HS-27A (cell line): Measurements from ENCODE around the gene ADGRB2.

ENCODE experiments used
- DNase-seq: peaks from one replicate; pipeline ENCODE4 v3.0.0-alpha.2; 2012; ENCODE audit warnings: low read depth, missing footprints

Gene ADGRB2

GRCh38 chr1:31763671-31764311 lies 349 bp downstream of the ADGRB2 start:
- DNase-seq = no peak

- DNase-seq = no peak
These were observed 1.1 kb downstream of the ADGRB2 start for GRCh38 chr1:31762726-31763670.

DNA sequence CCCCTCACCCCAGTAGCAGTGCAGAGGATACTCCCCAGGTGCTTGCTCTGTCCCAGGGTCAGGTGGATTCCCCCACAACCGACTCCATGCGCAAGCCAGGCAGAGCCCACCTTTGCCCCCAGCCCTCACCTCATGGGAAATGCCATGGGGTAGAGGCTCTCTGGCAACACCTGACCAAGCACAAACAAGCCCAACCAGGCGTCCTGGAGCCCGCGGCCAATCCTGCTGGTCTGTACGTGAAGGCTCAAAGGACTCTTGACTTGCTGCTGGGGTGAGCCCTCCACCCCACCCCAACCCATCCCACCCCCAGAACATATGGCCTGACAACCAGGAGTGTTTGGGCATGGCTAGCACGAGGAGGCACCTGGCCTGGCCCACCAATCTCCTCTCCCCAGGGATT lies 1.8 kb downstream of the ADGRB2 start:
- no peak for DNase-seq

DNA sequence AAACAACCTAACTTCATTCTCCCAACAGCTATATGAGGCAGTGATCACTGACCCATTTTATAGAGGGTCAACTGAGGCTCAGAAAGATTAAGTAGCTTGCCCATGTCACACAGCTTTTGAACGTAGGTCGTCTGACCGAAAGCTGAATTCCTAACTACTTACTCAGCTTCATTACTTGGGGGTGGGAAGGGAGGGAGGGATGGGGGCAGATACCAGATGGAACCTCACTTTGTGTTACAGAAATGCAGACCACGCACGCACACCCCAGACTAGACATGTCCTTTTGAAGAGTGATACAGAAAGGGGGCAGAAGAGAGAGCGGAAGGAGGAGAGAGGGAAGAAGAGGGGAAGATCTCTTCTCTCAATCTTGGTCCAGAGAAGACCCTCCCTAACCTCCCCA lies 2.3 kb downstream of the ADGRB2 start:
- no peak for DNase-seq

DNA sequence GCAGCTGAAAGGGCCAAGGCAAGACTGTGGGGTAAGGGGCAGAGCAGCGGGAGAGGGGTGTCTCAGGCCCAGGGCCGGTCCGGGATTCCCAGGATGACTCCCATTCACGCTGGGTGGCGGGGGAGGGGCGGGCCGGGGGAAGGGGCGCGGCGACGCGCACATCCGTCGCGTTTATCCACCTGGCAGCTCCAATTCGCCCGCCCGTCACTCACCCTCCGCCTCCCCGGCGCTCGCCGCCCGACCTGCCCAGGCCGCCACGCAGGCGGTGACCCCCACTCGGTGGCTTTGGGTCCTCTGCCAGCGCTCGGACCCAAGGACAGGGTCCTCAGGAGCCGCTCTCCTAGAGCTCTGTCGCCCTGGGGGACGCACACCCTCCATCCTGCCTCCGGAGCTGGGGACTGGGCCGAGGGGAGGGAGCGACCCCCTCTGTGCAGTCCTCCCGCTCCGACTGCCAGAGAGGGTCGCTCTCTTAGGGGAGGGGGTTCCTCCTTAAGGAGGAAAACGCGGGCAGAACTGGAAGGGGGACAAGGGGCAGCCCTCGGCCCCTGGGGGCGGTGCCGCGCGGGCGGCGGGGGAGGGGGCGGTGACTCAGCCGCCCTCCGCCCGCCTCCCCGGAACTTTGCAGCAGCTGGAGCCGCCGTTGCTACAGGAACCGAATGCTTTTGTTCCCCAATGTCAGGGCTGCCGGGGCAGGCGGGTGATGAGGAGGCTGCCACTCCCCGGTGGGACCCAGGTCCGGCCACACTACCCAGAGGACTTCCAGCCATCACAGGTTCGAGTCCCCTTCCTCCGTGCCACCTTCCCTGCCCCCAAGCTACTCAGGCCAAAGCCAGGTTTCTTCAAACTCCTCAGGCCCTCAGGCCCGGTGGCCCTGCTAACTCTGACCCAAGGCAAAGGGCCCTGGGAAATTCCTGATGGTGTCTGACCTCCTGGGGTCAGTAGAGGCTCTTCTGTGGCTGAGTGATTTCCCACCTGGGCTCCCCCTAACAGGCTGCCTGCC lies 3.4 kb downstream of the ADGRB2 start:
- DNase-seq = no peak

DNA sequence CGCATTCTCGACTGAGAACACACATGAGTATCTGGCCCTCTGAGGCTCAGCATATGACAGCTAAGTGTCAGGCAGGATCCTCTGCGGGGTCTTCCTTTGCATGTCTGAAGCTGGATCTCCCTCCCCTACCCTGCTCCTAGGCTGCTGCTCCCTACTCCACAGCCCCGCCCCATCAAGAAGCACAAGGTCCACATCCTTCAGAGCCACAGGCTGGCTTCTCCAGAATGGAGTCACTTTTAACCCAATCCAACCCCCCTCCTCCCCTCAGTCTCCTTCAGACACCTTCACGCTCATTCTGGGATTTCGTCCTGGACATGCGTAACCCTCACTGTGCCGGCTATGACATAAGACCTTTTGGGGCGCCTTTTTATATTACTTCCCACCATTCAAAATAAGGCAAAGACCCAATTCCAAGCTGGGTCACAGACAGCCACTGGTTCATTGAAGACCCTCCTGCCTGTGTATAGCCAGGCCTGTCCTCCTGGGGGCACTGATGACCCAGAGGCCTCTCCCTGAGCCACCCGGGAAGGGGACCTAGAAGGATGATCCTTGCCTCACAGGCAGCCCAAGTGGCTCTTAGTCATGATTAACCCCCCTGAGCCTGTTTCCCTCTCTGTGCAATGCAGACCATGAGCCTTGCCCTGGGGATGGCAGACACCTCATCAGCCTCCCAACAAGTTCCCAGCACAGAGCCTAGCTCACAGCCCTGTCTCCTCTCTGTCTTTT lies 4.7 kb downstream of the ADGRB2 start:
- no peak for DNase-seq

DNA sequence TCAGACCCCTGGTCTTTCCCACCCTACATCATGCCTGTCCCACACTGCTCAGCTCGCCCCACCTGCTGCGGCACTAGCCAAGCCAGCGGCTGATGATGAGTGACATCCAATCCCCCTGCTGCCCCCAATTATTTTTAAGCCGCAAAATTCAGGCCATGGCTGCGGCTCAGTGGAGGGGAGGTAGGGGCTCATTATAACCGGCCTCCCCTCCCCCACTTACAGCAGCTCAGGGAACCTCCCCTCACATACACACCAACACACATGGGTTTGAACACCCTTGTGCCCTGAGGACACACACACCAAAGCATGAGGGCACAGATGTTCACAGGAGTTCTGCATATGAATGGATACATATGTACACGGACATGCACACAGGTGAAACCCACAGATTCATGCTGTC lies 5.3 kb downstream of the ADGRB2 start:
- no peak for DNase-seq

DNA sequence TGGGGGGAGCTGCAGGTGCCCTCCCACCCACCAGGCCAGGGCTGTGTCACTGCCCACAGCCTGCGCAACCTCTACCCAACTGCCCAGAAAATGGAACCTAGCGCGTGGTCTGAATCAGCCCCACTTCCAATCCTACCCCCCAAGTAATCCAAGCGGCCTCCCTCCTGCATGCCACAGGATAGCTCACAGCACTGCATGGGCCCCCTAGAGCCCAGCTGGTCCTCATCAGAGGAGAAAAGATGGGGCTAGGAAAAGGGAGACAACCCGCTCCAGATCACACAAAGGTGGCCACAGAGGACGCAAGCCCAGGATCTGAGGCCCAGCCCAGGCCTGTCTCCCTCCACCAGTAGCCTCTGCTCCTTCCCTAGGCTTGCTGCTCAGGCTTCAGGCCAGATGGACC lies 6.2 kb downstream of the ADGRB2 start:
- DNase-seq = no peak

DNA sequence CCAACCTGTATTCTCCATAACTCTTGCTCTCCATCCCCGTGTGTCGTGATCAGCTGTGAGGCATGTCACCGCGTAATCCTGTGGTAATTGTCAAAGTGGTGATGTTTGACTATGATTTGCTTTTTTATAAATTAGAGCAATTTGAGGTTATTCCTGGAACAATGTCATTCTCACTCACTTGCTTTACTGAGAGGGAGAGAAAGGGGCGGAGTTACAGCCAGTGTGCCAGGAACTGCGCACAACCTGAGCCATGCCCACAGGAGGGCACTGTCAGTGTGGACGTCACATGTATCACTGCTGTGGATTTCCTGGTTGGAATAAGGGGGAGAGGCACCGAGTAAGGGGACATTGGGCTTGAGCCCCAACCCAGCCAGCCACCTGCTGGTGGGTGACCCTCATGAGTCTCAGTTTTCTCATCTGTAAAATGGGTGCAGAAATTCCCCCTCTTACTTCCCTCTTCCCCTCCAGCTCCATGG lies 6.9 kb downstream of the ADGRB2 start:
- no peak for DNase-seq

GRCh38 chr1:31756578-31756977 lies 7.6 kb downstream of the ADGRB2 start:
- DNase-seq = no peak

- DNase-seq = no peak
These were observed 8.2 kb downstream of the ADGRB2 start for GRCh38 chr1:31755850-31756492.

DNA sequence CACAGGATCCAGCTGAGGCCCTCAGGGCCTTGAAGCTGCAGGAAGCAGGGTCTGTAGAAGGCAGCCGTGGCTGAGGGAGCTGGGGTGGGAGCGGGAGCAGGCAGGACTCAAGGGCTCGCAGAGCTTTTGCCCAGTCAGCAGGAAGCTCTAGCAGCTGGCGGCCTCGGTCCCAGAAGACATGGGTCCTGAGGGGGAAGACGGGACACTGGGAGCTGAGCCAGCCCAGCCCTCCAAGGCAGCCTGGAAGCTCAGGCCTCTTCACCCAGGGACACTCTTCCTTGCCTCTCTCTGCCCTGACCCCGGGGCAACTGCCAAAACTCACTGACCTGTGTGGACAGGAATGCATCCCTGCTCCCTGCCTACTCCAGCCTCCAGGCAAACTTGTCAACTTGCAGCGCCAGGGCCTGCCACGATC lies 8.9 kb downstream of the ADGRB2 start:
- DNase-seq = no peak

GRCh38 chr1:31754397-31754796 lies 9.7 kb downstream of the ADGRB2 start:
- no peak for DNase-seq

GRCh38 chr1:31753707-31754349 lies 10.3 kb downstream of the ADGRB2 start:
- no peak for DNase-seq

- DNase-seq = no peak
These were observed 11.1 kb downstream of the ADGRB2 start for GRCh38 chr1:31752952-31753475.

DNA sequence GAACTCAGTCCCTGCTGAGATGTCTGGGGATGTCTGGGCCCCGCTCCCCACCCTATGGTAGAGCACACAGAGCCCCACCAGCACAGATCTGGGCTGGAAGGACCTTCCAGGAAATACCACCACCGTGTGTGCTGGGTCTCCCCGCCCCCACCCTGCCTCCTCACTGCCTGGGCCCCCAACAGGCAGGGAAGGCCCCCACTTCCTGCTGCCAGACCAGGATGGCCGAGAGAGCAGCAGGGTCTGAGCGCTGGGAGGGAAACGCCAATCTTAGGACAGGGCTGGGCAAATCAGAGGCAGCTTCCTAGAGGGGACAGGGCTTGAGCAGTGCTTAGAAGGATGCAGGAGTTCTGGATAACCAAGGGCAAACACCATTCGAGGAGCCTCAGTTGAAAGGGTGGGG lies 11.9 kb downstream of the ADGRB2 start:
- DNase-seq = no peak

DNA sequence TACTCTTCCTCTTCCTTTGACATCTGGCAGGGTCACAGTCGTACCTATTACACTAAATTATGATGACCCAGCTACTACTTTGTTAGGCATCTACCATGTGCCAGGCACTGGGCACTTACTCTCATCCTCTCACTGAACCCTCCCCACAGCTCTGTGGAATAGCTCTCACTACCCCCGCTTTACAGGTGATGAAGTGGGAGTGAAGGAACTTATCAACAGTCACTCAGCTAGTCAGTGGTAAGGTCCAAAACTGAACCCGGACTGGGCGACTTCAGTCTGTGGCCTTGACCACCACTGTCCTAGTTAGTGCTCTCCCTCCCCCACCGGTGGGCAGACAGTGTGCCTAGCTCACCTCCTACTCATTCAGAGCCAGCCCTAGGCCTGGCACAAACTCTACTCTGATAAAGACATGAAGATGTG lies 12.3 kb downstream of the ADGRB2 start:
- DNase-seq = no peak

GRCh38 chr1:31750858-31751510 lies 13.2 kb downstream of the ADGRB2 start:
- DNase-seq = no peak
